ENCODE data around the gene TXNL4A. TPM values are rescaled to one million over a fixed set of nuclear protein-coding genes. Genes with fewer than 3 reads are reported as not detected.

Gene TXNL4A
- total and polyA plus RNA-seq, 4 donors = 18.0 to 86.2 (median 32.8) TPM

DNA sequence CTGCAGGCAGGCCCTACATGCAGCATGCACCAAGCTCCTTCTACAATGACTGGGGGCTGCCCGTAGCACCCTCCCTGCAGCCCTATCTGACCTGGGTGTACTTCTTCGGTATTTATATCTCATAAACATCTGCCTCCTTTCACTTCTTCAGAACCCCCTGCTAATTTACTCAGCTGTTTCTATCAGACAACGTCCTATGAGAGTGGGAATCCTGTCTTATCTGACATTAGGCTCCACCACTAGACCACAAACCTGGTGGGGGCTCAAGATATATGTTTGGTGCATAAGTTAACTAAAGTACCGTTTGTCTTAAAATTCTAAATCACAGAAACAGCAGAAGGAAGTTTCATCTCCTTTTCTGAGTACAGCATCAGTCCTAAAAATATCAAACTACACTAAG lies 13.3 kb downstream of the TXNL4A start:
- Histone ChIP-seq H3K9me3 (ENCODE audit: control insufficient read depth in 4 of 4, low read length in 3 of 4) (no peaks in the 10 kb centered on the region), H3K27me3 (ENCODE audit: control insufficient read depth in 4 of 4, insufficient read depth in 4 of 4, low read length in 3 of 4) (no peaks in the 10 kb centered on the region), H3K9ac (ENCODE audit: low read depth in 1 of 2, low read length in 2 of 2) (no peak overlapping the region), H3K4me3 (ENCODE audit: low read depth in 1 of 3, low read length in 3 of 3) (no peak overlapping the region), H3K4me1 (ENCODE audit: control insufficient read depth in 4 of 4, insufficient read depth in 4 of 4, low read length in 3 of 4) (peaks cover 1 to 16% (median 10%) of the 10 kb centered on the region in 4 donors), H3K27ac (ENCODE audit: low read depth in 1 of 2, low read length in 2 of 2) (no peak overlapping the region), H3K36me3 (ENCODE audit: control insufficient read depth in 4 of 4, insufficient read depth in 3 of 4, low read depth in 1 of 4, low read length in 3 of 4) (peaks cover 8 to 34% (median 19%) of the 10 kb centered on the region in 4 donors)
- WGBS = 92% methylated on average over 4 of the region's 4 CpGs
- no peak for TF ChIP-seq TAF1 (conservative IDR thresholded peaks at IDR 0.05)
- TF ChIP-seq, protein P1, sequence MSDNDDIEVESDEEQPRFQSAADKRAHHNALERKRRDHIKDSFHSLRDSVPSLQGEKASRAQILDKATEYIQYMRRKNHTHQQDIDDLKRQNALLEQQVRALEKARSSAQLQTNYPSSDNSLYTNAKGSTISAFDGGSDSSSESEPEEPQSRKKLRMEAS (IDR thresholded peaks at IDR 0.05) = no peak
- TF ChIP-seq RXRA (IDR thresholded peaks at IDR 0.05) = no peak
- TF ChIP-seq, protein P2, sequence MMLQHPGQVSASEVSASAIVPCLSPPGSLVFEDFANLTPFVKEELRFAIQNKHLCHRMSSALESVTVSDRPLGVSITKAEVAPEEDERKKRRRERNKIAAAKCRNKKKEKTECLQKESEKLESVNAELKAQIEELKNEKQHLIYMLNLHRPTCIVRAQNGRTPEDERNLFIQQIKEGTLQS (IDR thresholded peaks at IDR 0.05) = no peak
- no peak for TF ChIP-seq HNF4A (conservative IDR thresholded peaks at IDR 0.05)
- no peak for TF ChIP-seq RAD21 (IDR thresholded peaks at IDR 0.05)
- no peak for TF ChIP-seq FOXA1 (IDR thresholded peaks at IDR 0.05)
- no peak for TF ChIP-seq GABPA (IDR thresholded peaks at IDR 0.05 in 1 of 2, conservative IDR thresholded peaks at IDR 0.05 in 1 of 2)
- no peak for TF ChIP-seq FOXA2 (IDR thresholded peaks at IDR 0.05)
- TF ChIP-seq, protein P3, sequence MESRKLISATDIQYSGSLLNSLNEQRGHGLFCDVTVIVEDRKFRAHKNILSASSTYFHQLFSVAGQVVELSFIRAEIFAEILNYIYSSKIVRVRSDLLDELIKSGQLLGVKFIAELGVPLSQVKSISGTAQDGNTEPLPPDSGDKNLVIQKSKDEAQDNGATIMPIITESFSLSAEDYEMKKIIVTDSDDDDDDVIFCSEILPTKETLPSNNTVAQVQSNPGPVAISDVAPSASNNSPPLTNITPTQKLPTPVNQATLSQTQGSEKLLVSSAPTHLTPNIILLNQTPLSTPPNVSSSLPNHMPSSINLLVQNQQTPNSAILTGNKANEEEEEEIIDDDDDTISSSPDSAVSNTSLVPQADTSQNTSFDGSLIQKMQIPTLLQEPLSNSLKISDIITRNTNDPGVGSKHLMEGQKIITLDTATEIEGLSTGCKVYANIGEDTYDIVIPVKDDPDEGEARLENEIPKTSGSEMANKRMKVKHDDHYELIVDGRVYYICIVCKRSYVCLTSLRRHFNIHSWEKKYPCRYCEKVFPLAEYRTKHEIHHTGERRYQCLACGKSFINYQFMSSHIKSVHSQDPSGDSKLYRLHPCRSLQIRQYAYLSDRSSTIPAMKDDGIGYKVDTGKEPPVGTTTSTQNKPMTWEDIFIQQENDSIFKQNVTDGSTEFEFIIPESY (IDR thresholded peaks at IDR 0.05) = no peak
- no peak for DNase-seq (ENCODE audit: low spot score)

DNA sequence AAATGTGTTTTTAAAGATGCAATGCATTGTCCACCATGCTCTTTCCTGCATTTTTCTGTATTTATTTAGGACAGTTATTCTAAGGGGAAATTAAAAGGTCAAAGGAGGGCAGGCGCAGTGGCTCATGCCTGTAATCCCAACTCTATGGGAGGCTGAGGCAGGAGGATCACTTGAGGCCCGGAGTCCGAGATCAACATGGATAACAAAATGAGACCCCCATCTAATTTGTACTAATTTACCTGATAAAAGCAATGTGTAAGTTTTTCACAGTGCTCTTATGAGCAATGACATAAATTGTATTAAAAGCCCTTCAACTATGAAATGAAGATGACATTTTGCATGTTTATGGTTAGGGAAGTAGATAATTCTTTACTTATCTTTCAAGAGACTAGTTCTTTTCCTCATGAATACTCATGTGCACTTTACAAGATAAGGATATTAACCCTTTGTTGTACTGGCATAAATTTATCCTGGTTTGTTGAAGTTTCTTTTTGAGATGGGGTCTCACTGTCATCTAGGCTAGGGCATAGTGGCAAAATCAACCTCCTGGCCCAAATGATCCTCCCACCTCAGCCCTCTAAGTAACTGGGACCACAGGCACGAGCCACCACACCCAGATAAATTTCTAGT lies 14.2 kb downstream of the TXNL4A start:
- TF ChIP-seq, protein P4, sequence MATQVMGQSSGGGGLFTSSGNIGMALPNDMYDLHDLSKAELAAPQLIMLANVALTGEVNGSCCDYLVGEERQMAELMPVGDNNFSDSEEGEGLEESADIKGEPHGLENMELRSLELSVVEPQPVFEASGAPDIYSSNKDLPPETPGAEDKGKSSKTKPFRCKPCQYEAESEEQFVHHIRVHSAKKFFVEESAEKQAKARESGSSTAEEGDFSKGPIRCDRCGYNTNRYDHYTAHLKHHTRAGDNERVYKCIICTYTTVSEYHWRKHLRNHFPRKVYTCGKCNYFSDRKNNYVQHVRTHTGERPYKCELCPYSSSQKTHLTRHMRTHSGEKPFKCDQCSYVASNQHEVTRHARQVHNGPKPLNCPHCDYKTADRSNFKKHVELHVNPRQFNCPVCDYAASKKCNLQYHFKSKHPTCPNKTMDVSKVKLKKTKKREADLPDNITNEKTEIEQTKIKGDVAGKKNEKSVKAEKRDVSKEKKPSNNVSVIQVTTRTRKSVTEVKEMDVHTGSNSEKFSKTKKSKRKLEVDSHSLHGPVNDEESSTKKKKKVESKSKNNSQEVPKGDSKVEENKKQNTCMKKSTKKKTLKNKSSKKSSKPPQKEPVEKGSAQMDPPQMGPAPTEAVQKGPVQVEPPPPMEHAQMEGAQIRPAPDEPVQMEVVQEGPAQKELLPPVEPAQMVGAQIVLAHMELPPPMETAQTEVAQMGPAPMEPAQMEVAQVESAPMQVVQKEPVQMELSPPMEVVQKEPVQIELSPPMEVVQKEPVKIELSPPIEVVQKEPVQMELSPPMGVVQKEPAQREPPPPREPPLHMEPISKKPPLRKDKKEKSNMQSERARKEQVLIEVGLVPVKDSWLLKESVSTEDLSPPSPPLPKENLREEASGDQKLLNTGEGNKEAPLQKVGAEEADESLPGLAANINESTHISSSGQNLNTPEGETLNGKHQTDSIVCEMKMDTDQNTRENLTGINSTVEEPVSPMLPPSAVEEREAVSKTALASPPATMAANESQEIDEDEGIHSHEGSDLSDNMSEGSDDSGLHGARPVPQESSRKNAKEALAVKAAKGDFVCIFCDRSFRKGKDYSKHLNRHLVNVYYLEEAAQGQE (IDR thresholded peaks at IDR 0.05) = no peak
- TF ChIP-seq NR2F2 (IDR thresholded peaks at IDR 0.05) (no peak), YY1 (IDR thresholded peaks at IDR 0.05) (no peak), EGR1 (IDR thresholded peaks at IDR 0.05; ENCODE audit: low read depth in 2 of 2) (no peak), SP1 (IDR thresholded peaks at IDR 0.05) (no peak), HNF4A (conservative IDR thresholded peaks at IDR 0.05) (no peak)
- TF ChIP-seq, protein P5, sequence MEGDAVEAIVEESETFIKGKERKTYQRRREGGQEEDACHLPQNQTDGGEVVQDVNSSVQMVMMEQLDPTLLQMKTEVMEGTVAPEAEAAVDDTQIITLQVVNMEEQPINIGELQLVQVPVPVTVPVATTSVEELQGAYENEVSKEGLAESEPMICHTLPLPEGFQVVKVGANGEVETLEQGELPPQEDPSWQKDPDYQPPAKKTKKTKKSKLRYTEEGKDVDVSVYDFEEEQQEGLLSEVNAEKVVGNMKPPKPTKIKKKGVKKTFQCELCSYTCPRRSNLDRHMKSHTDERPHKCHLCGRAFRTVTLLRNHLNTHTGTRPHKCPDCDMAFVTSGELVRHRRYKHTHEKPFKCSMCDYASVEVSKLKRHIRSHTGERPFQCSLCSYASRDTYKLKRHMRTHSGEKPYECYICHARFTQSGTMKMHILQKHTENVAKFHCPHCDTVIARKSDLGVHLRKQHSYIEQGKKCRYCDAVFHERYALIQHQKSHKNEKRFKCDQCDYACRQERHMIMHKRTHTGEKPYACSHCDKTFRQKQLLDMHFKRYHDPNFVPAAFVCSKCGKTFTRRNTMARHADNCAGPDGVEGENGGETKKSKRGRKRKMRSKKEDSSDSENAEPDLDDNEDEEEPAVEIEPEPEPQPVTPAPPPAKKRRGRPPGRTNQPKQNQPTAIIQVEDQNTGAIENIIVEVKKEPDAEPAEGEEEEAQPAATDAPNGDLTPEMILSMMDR (IDR thresholded peaks at IDR 0.05; ENCODE audit: low read depth, low read length, missing input control) = no peak
- TF ChIP-seq, protein P2 (IDR thresholded peaks at IDR 0.05) = no peak
- TF ChIP-seq, protein P3 (IDR thresholded peaks at IDR 0.05) = no peak
- H3K36me3 ChIP-seq (ENCODE audit: control insufficient read depth in 4 of 4, insufficient read depth in 3 of 4, low read depth in 1 of 4, low read length in 3 of 4) = peaks cover 8 to 39% (median 22%) of the 10 kb centered on the region in 4 donors

More for the DNA sequence above, 14.2 kb downstream of the TXNL4A start:
- 95% methylated on average over 4 of the region's 4 CpGs for WGBS
- H3K9ac ChIP-seq (ENCODE audit: low read depth in 1 of 2, low read length in 2 of 2) = no peak overlapping the region
- no peaks in the 10 kb centered on the region for H3K27me3 ChIP-seq (ENCODE audit: control insufficient read depth in 4 of 4, insufficient read depth in 4 of 4, low read length in 3 of 4)
- H3K4me3 ChIP-seq (ENCODE audit: low read depth in 1 of 3, low read length in 3 of 3) = no peak overlapping the region
- no peaks in the 10 kb centered on the region for H3K9me3 ChIP-seq (ENCODE audit: control insufficient read depth in 4 of 4, low read length in 3 of 4)
- no peak for DNase-seq (ENCODE audit: low spot score)
- peaks cover 1 to 16% (median 10%) of the 10 kb centered on the region in 4 donors for H3K4me1 ChIP-seq (ENCODE audit: control insufficient read depth in 4 of 4, insufficient read depth in 4 of 4, low read length in 3 of 4)
- H3K27ac ChIP-seq (ENCODE audit: low read depth in 1 of 2, low read length in 2 of 2) = no peak overlapping the region

All from liver (tissue), 9 donors.